GM23338 (cell line): ENCODE measurements around the gene ASXL3. TPM values are rescaled to one million over a fixed set of nuclear protein-coding genes. Genes with fewer than 3 reads are reported as not detected.
A peak's percentile ranks its signal among the peaks of the same experiment; 100 is the strongest.

Experiments used
- ATAC-seq: fragments of 200-7000 bp; cut with Tn5 transposase; 3 replicates; pipeline ENCODE4 v1.9.1; 2020
- DNase-seq: peaks from one replicate; pipeline ENCODE4 v3.0.0-alpha.2; 2015; ENCODE audit warnings: low spot score
- H2AFZ ChIP-seq: fragments of 200-600 bp; sonication (generic); 2 replicates; pipeline ENCODE4 v1.8.0; 2016; ENCODE audit warnings: antibody characterized with exemption, mild to moderate bottlenecking, moderate library complexity
- H3F3A ChIP-seq: fragments of 200-600 bp; sonication (generic); replicated peaks from 2 replicates; pipeline ENCODE4 v1.8.0; 2017; ENCODE audit warnings: antibody characterized with exemption, mixed run types, low read depth
- H3K27ac ChIP-seq: fragments of 200-600 bp; sonication (generic); 2 replicates; pipeline ENCODE4 v1.6.1; 2016; ENCODE audit warnings: low read depth
- H3K27me3 ChIP-seq: fragments of 200-600 bp; sonication (generic); 2 replicates; pipeline ENCODE4 v1.8.0; 2016; ENCODE audit warnings: mild to moderate bottlenecking, mixed run types, moderate library complexity; ENCODE audit not compliant: insufficient read depth
- H3K36me3 ChIP-seq: fragments of 200-600 bp; sonication (generic); 2 replicates; pipeline ENCODE4 v1.8.0; 2016; ENCODE audit warnings: mild to moderate bottlenecking; ENCODE audit not compliant: insufficient read depth
- H3K4me1 ChIP-seq: fragments of 200-600 bp; sonication (generic); 2 replicates; pipeline ENCODE4 v1.8.0; 2016; ENCODE audit warnings: mild to moderate bottlenecking, moderate library complexity; ENCODE audit not compliant: insufficient read depth
- H3K4me2 ChIP-seq: fragments of 200-600 bp; sonication (generic); 2 replicates; pipeline ENCODE4 v1.7.1; 2017; ENCODE audit warnings: mixed run types
- H3K4me3 ChIP-seq: fragments of 200-600 bp; sonication (generic); 2 replicates; pipeline ENCODE4 v1.6.1; 2016; ENCODE audit warnings: mixed run types
- H3K79me2 ChIP-seq: fragments of 200-600 bp; sonication (generic); replicated peaks from 2 replicates; pipeline ENCODE4 v1.8.0; 2017; ENCODE audit warnings: mild to moderate bottlenecking; ENCODE audit not compliant: insufficient read depth
- H3K9me2 ChIP-seq: fragments of 200-600 bp; sonication (generic); 2 replicates; pipeline ENCODE4 v1.8.0; 2017; ENCODE audit not compliant: insufficient read depth
- H4K20me1 ChIP-seq: fragments of 200-600 bp; sonication (generic); replicated peaks from 2 replicates; pipeline ENCODE4 v1.8.0; 2017; ENCODE audit warnings: mild to moderate bottlenecking; ENCODE audit not compliant: insufficient read depth
- H3K27ac Mint-ChIP-seq: 2 replicates; pipeline ENCODE4 v1.8.0; 2020; ENCODE audit warnings: inconsistent platforms, mild to moderate bottlenecking, moderate library complexity, mixed read lengths
- H3K27me3 Mint-ChIP-seq: 3 replicates; pipeline ENCODE4 v1.8.0; 2022; ENCODE audit warnings: low read depth, mild to moderate bottlenecking, moderate library complexity, mixed read lengths, inconsistent platforms; ENCODE audit not compliant: insufficient read depth, poor library complexity
- H3K36me3 Mint-ChIP-seq: 3 replicates; pipeline ENCODE4 v1.8.0; 2021; ENCODE audit warnings: low read depth, mild to moderate bottlenecking, inconsistent platforms, moderate library complexity, mixed read lengths
- H3K4me1 Mint-ChIP-seq: 3 replicates; pipeline ENCODE4 v1.8.0; 2020; ENCODE audit warnings: mild to moderate bottlenecking, inconsistent platforms, mixed read lengths
- H3K4me3 Mint-ChIP-seq: 3 replicates; pipeline ENCODE4 v1.8.0; 2021; ENCODE audit warnings: moderate library complexity, mild to moderate bottlenecking, inconsistent platforms, mixed read lengths
- H3K9me3 Mint-ChIP-seq: 3 replicates; pipeline ENCODE4 v1.8.0; 2020; ENCODE audit warnings: moderate library complexity, mild to moderate bottlenecking, inconsistent platforms, mixed read lengths
- EZH2 ChIP-seq: fragments of 200-600 bp; sonication (generic); IDR thresholded peaks from one replicate; pipeline ENCODE4 v1.8.0; 2017; ENCODE audit warnings: antibody characterized with exemption, mild to moderate bottlenecking, low read depth; ENCODE audit not compliant: unreplicated experiment
- EZH2phosphoT487 ChIP-seq: fragments of 200-600 bp; sonication (generic); IDR thresholded peaks from one replicate; pipeline ENCODE4 v1.8.1; 2018; ENCODE audit warnings: antibody characterized with exemption; ENCODE audit not compliant: unreplicated experiment
- JUNB ChIP-seq: IDR thresholded peaks from one replicate; pipeline ENCODE4 v1.6.1; 2016; ENCODE audit warnings: antibody characterized with exemption; ENCODE audit not compliant: unreplicated experiment
- NANOG ChIP-seq: IDR thresholded peaks from 2 replicates; pipeline ENCODE4 v1.6.1; 2016; ENCODE audit warnings: antibody characterized with exemption, borderline replicate concordance
- STAT1 ChIP-seq: IDR thresholded peaks from one replicate; pipeline ENCODE4 v1.6.1; 2016; ENCODE audit warnings: antibody characterized with exemption; ENCODE audit not compliant: unreplicated experiment
- ZNF114 ChIP-seq: fragments of 250-450 bp; sonication (Bioruptor Pico); IDR thresholded peaks from 2 replicates; pipeline ENCODE4 v1.5.0; 2020; ENCODE audit warnings: mild to moderate bottlenecking, moderate library complexity
- ZNF331 ChIP-seq: fragments of 250-450 bp; sonication (Bioruptor Pico); IDR thresholded peaks from 2 replicates; pipeline ENCODE4 v1.5.0; 2020; ENCODE audit warnings: low read depth, mild to moderate bottlenecking, moderate library complexity
- polyA plus RNA-seq: library from polyadenylated mRNA; unstranded; fragments of >200 nt; fragmentation: Nextera tagmentation; extraction: Ambion mirVana; gene quantifications from 2 replicates; pipeline ENCODE4 v1.2.1, GENCODE V29; 2016
- total RNA-seq: library from RNA; depleted of rRNA; stranded (reverse); fragments of >200 nt; shearing (Covaris generic); gene quantifications from 2 replicates; pipeline ENCODE4 v1.2.3, GENCODE V29; 2014
- TF ChIP-seq, protein P1 (sequence below): IDR thresholded peaks from 2 replicates; pipeline ENCODE4 v1.6.1; 2016; ENCODE audit warnings: antibody characterized with exemption
- TF ChIP-seq, protein P2 (sequence below): fragments of 250-450 bp; sonication (Bioruptor Pico); IDR thresholded peaks from 2 replicates; pipeline ENCODE4 v1.5.0; 2020; ENCODE audit warnings: mild to moderate bottlenecking, moderate library complexity
- TF ChIP-seq, protein P3 (sequence below), 2 experiments: fragments of 200-600 bp in 1 of 2; sonication (generic) in 1 of 2; conservative IDR thresholded peaks; 2 replicates each; pipeline versions ENCODE4 v1.5.1 to v1.6.1; 2016 to 2017; ENCODE audit warnings: antibody characterized with exemption in 2 of 2, low read depth in 2 of 2, mild to moderate bottlenecking in 2 of 2, moderate library complexity in 1 of 2

Gene ASXL3
- total and polyA plus RNA-seq, 2 experiments from 2014 or later, result 0.23 to 1.4 TPM

DNA sequence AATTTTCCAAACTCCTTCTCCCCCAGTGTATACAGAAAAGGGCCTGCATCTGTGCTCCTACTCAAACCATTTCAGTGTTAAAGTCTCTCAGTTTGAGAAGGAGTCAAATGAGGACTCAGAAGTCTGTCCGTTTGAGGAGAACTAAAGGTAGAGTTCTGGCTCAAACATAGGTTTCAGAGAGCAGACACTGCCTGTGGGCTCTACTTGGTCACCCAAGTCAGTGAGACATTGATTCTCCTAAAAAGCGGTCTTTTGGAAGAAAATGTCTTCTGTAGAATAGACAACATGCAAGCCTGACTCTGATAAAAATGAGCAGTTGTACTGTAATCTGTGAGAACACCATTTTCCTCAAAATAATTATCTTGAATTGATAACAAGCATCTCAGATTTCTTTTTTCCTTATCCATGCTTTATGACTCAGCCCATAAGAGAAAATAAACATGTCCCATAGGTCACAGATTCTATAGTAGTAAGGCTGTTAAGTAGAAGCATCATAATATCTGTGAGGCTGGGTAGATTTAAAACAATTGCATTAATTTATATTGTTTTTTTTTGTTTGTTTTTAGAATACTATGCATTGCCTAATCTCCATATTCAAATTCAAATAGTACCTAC, 82.8 kb downstream of the ASXL3 start:
- Mint-ChIP-seq H3K36me3 (no peaks in the 10 kb centered on the region), H3K4me1 (peaks cover 24% of the 10 kb centered on the region), H3K9me3 (no peaks in the 10 kb centered on the region), H3K4me3 (no peak overlapping the region), H3K27ac (no peak overlapping the region), H3K27me3 (no peaks in the 10 kb centered on the region)
- ATAC-seq (no peak), DNase-seq (no peak)
- H3K27me3 ChIP-seq, result no peaks in the 10 kb centered on the region
- H3K4me1 ChIP-seq, result peaks cover 35% of the 10 kb centered on the region
- no peak overlapping the region for H3K4me3 ChIP-seq
- H3K27ac ChIP-seq, result no peak overlapping the region
- H3K79me2 ChIP-seq, result no peaks in the 10 kb centered on the region
- H4K20me1 ChIP-seq, result no peaks in the 10 kb centered on the region
- H3K4me2 ChIP-seq, result 0 out of 2 replicates have a peak overlapping the region, but pooled peaks have one; percentile 33
- TF ChIP-seq ZNF114 (CRISPR knock-in tag) (no peak), JUNB (no peak)
- TF ChIP-seq, protein P1, sequence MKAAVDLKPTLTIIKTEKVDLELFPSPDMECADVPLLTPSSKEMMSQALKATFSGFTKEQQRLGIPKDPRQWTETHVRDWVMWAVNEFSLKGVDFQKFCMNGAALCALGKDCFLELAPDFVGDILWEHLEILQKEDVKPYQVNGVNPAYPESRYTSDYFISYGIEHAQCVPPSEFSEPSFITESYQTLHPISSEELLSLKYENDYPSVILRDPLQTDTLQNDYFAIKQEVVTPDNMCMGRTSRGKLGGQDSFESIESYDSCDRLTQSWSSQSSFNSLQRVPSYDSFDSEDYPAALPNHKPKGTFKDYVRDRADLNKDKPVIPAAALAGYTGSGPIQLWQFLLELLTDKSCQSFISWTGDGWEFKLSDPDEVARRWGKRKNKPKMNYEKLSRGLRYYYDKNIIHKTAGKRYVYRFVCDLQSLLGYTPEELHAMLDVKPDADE, result no peak
- H3F3A ChIP-seq, result no peaks in the 10 kb centered on the region
- H3K9me2 ChIP-seq, result no peaks in the 10 kb centered on the region
- peak overlapping the region; percentile 67; the same call in 1 of the 2 replicates for H2AFZ ChIP-seq
- no peaks in the 10 kb centered on the region for H3K36me3 ChIP-seq

DNA sequence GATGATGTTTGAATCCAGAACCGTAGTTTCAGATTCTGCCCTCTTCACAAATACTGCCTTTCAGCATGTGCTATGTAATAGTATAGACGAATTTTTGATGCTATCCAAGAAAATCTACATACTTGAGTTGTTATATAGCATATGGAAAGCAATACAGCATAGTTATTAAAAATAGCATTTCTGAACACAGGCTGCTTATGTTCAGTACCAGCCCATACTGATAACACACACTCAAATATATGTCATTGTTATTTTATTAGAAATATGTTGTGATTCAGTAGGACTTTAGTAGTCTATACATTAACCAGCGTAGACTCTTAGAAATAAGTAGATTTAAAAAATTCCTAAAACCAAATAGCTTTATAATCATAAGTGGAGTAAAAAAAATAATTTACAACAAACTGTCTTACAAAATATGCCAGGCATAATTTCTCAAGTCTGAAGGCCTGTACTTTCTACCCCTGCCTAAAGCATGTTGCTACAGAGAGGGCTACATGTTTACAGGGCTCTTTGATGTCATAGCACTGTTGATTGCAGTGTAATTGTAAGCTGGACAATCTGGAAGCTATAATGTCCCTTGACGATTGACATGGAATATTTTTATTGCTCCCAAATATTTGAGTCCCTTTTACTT, 86.3 kb downstream of the ASXL3 start:
- no peaks in the 10 kb centered on the region for H3K9me3 Mint-ChIP-seq
- peaks cover 16% of the 10 kb centered on the region for H3K4me1 Mint-ChIP-seq
- peaks cover 26% of the 10 kb centered on the region for H3K4me1 ChIP-seq
- no peaks in the 10 kb centered on the region for H3K27me3 Mint-ChIP-seq
- H3K4me2 ChIP-seq, result no peak overlapping the region
- no peaks in the 10 kb centered on the region for H3K9me2 ChIP-seq
- H3K27me3 ChIP-seq, result no peaks in the 10 kb centered on the region
- no peaks in the 10 kb centered on the region for H4K20me1 ChIP-seq
- H2AFZ ChIP-seq, result no peak overlapping the region
- DNase-seq, result no peak
- H3K27ac ChIP-seq, result no peak overlapping the region
- no peaks in the 10 kb centered on the region for H3F3A ChIP-seq
- H3K4me3 Mint-ChIP-seq, result no peak overlapping the region
- no peak overlapping the region for H3K4me3 ChIP-seq
- no peaks in the 10 kb centered on the region for H3K79me2 ChIP-seq
- H3K27ac Mint-ChIP-seq, result no peak overlapping the region
- H3K36me3 Mint-ChIP-seq, result no peaks in the 10 kb centered on the region
- H3K36me3 ChIP-seq, result no peaks in the 10 kb centered on the region
- ATAC-seq, result no peak
- TF ChIP-seq, protein P2, sequence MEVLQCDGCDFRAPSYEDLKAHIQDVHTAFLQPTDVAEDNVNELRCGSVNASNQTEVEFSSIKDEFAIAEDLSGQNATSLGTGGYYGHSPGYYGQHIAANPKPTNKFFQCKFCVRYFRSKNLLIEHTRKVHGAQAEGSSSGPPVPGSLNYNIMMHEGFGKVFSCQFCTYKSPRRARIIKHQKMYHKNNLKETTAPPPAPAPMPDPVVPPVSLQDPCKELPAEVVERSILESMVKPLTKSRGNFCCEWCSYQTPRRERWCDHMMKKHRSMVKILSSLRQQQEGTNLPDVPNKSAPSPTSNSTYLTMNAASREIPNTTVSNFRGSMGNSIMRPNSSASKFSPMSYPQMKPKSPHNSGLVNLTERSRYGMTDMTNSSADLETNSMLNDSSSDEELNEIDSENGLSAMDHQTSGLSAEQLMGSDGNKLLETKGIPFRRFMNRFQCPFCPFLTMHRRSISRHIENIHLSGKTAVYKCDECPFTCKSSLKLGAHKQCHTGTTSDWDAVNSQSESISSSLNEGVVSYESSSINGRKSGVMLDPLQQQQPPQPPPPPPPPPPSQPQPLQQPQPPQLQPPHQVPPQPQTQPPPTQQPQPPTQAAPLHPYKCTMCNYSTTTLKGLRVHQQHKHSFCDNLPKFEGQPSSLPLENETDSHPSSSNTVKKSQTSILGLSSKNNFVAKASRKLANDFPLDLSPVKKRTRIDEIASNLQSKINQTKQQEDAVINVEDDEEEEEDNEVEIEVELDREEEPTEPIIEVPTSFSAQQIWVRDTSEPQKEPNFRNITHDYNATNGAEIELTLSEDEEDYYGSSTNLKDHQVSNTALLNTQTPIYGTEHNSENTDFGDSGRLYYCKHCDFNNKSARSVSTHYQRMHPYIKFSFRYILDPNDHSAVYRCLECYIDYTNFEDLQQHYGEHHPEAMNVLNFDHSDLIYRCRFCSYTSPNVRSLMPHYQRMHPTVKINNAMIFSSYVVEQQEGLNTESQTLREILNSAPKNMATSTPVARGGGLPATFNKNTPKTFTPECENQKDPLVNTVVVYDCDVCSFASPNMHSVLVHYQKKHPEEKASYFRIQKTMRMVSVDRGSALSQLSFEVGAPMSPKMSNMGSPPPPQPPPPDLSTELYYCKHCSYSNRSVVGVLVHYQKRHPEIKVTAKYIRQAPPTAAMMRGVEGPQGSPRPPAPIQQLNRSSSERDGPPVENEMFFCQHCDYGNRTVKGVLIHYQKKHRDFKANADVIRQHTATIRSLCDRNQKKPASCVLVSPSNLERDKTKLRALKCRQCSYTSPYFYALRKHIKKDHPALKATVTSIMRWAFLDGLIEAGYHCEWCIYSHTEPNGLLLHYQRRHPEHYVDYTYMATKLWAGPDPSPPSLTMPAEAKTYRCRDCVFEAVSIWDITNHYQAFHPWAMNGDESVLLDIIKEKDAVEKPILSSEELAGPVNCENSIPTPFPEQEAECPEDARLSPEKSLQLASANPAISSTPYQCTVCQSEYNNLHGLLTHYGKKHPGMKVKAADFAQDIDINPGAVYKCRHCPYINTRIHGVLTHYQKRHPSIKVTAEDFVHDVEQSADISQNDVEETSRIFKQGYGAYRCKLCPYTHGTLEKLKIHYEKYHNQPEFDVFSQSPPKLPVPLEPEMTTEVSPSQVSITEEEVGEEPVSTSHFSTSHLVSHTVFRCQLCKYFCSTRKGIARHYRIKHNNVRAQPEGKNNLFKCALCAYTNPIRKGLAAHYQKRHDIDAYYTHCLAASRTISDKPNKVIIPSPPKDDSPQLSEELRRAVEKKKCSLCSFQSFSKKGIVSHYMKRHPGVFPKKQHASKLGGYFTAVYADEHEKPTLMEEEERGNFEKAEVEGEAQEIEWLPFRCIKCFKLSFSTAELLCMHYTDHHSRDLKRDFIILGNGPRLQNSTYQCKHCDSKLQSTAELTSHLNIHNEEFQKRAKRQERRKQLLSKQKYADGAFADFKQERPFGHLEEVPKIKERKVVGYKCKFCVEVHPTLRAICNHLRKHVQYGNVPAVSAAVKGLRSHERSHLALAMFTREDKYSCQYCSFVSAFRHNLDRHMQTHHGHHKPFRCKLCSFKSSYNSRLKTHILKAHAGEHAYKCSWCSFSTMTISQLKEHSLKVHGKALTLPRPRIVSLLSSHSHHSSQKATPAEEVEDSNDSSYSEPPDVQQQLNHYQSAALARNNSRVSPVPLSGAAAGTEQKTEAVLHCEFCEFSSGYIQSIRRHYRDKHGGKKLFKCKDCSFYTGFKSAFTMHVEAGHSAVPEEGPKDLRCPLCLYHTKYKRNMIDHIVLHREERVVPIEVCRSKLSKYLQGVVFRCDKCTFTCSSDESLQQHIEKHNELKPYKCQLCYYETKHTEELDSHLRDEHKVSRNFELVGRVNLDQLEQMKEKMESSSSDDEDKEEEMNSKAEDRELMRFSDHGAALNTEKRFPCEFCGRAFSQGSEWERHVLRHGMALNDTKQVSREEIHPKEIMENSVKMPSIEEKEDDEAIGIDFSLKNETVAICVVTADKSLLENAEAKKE (CRISPR knock-in tag), result no peak
- TF ChIP-seq ZNF331 (CRISPR knock-in tag) (no peak), EZH2 (no peak), NANOG (no peak), STAT1 (no peak), JUNB (no peak), EZH2phosphoT487 (no peak)
- TF ChIP-seq, protein P1, result no peak
- TF ChIP-seq, protein P3, sequence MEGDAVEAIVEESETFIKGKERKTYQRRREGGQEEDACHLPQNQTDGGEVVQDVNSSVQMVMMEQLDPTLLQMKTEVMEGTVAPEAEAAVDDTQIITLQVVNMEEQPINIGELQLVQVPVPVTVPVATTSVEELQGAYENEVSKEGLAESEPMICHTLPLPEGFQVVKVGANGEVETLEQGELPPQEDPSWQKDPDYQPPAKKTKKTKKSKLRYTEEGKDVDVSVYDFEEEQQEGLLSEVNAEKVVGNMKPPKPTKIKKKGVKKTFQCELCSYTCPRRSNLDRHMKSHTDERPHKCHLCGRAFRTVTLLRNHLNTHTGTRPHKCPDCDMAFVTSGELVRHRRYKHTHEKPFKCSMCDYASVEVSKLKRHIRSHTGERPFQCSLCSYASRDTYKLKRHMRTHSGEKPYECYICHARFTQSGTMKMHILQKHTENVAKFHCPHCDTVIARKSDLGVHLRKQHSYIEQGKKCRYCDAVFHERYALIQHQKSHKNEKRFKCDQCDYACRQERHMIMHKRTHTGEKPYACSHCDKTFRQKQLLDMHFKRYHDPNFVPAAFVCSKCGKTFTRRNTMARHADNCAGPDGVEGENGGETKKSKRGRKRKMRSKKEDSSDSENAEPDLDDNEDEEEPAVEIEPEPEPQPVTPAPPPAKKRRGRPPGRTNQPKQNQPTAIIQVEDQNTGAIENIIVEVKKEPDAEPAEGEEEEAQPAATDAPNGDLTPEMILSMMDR (conservative IDR thresholded peaks at IDR 0.05; ENCODE audit: low read depth in 2 of 2), result no peak
